BLaER1 (cell line): ENCODE data around the gene MAP3K5.

Experiments
- H3K27ac ChIP-seq: shearing (Covaris generic); formaldehyde crosslinking; 2 replicates; pipeline ENCODE4 v1.8.1; 2022
- H3K27me3 ChIP-seq: shearing (Covaris generic); formaldehyde crosslinking; 2 replicates; pipeline ENCODE4 v1.8.1; 2022
- H3K36me3 ChIP-seq: shearing (Covaris generic); formaldehyde crosslinking; 2 replicates; pipeline ENCODE4 v1.8.1; 2022
- H3K4me1 ChIP-seq: shearing (Covaris generic); formaldehyde crosslinking; 2 replicates; pipeline ENCODE4 v1.8.1; 2022
- H3K4me2 ChIP-seq: shearing (Covaris generic); formaldehyde crosslinking; 2 replicates; pipeline ENCODE4 v1.8.1; 2022
- H3K4me3 ChIP-seq: shearing (Covaris generic); formaldehyde crosslinking; 2 replicates; pipeline ENCODE4 v1.8.1; 2022
- H3K9ac ChIP-seq: shearing (Covaris generic); formaldehyde crosslinking; 2 replicates; pipeline ENCODE4 v1.8.1; 2022
- H3K9me3 ChIP-seq: shearing (Covaris generic); formaldehyde crosslinking; 2 replicates; pipeline ENCODE4 v1.8.1; 2022
- H4K20me1 ChIP-seq: shearing (Covaris generic); formaldehyde crosslinking; 2 replicates; pipeline ENCODE4 v1.8.1; 2022
- Cebpa-rat ChIP-seq: shearing (Covaris generic); IDR thresholded peaks from 2 replicates; pipeline ENCODE4 v1.8.1; 2022

The MAP3K5 gene

GRCh38 chr6:136784910-136785746, 7.1 kb downstream of the MAP3K5 start:
- Histone ChIP-seq H3K4me1 (peaks cover 61% of the 10 kb centered on the region), H3K4me3 (peak overlapping the region; percentile 51), H3K27ac (peak overlapping the region; percentile 70)

GRCh38 chr6:136784271-136784664, 8.0 kb downstream of the MAP3K5 start:
- TF ChIP-seq Cebpa-rat: no peak
- Histone ChIP-seq H3K4me3 (peak overlapping the region; percentile 51), H3K27ac (peak overlapping the region; percentile 70), H3K27me3 (no peaks in the 10 kb centered on the region), H3K36me3 (0 out of 2 replicates have a peak, but pooled peaks cover 7% of the 10 kb centered on the region), H3K4me1 (peaks cover 56% of the 10 kb centered on the region), H3K4me2 (peak overlapping the region; percentile 82), H3K9me3 (0 out of 2 replicates have a peak, but pooled peaks cover 5% of the 10 kb centered on the region), H3K9ac (peak overlapping the region; percentile 49), H4K20me1 (no peaks in the 10 kb centered on the region)

More at GRCh38 chr6:136784910-136785746, 7.1 kb downstream of the MAP3K5 start:
- Histone ChIP-seq H3K9ac (peak overlapping the region; percentile 49; the same call in 1 of the 2 replicates), H3K4me2 (peak overlapping the region; percentile 82), H4K20me1 (no peaks in the 10 kb centered on the region), H3K36me3 (0 out of 2 replicates have a peak, but pooled peaks cover 8% of the 10 kb centered on the region), H3K9me3 (0 out of 2 replicates have a peak, but pooled peaks cover 5% of the 10 kb centered on the region), H3K27me3 (no peaks in the 10 kb centered on the region)
- TF ChIP-seq Cebpa-rat: no peak

- Histone ChIP-seq H3K4me3 (peak overlapping the region; percentile 51), H3K9ac (peak overlapping the region; percentile 49)
These were observed 8.6 kb downstream of the MAP3K5 start for GRCh38 chr6:136783495-136784270.

GRCh38 chr6:136783021-136783420, 9.3 kb downstream of the MAP3K5 start:
- no peak for TF ChIP-seq Cebpa-rat
- Histone ChIP-seq H3K36me3 (no peaks in the 10 kb centered on the region), H3K9ac (no peak overlapping the region), H3K4me3 (no peak overlapping the region), H4K20me1 (no peaks in the 10 kb centered on the region), H3K4me1 (peaks cover 56% of the 10 kb centered on the region), H3K9me3 (no peaks in the 10 kb centered on the region), H3K27ac (peak overlapping the region; percentile 70; the same call in 1 of the 2 replicates), H3K4me2 (peak overlapping the region; percentile 82), H3K27me3 (no peaks in the 10 kb centered on the region)

More at GRCh38 chr6:136783495-136784270, 8.6 kb downstream of the MAP3K5 start:
- H3K4me2 ChIP-seq: peak overlapping the region; percentile 82
- H3K9me3 ChIP-seq: no peaks in the 10 kb centered on the region
- 0 out of 2 replicates have a peak, but pooled peaks cover under 1% of the 10 kb centered on the region for H3K36me3 ChIP-seq
- peak overlapping the region; percentile 70 for H3K27ac ChIP-seq
- TF ChIP-seq Cebpa-rat: no peak
- no peaks in the 10 kb centered on the region for H4K20me1 ChIP-seq
- H3K27me3 ChIP-seq: no peaks in the 10 kb centered on the region
- H3K4me1 ChIP-seq: peaks cover 56% of the 10 kb centered on the region

- peaks cover 56% of the 10 kb centered on the region for H3K4me1 ChIP-seq
- H3K27ac ChIP-seq: no peak overlapping the region
- H3K9ac ChIP-seq: no peak overlapping the region
- no peaks in the 10 kb centered on the region for H3K36me3 ChIP-seq
- H3K4me3 ChIP-seq: no peak overlapping the region
- no peaks in the 10 kb centered on the region for H4K20me1 ChIP-seq
- no peaks in the 10 kb centered on the region for H3K9me3 ChIP-seq
- peak overlapping the region; percentile 82 for H3K4me2 ChIP-seq
- no peak for TF ChIP-seq Cebpa-rat
- H3K27me3 ChIP-seq: no peaks in the 10 kb centered on the region
These were observed 10.1 kb downstream of the MAP3K5 start for GRCh38 chr6:136782021-136782770.

- H3K4me1 ChIP-seq: peaks cover 51% of the 10 kb centered on the region
- H3K4me3 ChIP-seq: no peak overlapping the region
- no peaks in the 10 kb centered on the region for H3K36me3 ChIP-seq
- H4K20me1 ChIP-seq: no peaks in the 10 kb centered on the region
- H3K9me3 ChIP-seq: no peaks in the 10 kb centered on the region
- H3K27me3 ChIP-seq: no peaks in the 10 kb centered on the region
- H3K9ac ChIP-seq: no peak overlapping the region
- TF ChIP-seq Cebpa-rat: no peak
- 0 out of 2 replicates have a peak overlapping the region, but pooled peaks have one; percentile 14 for H3K4me2 ChIP-seq
- no peak overlapping the region for H3K27ac ChIP-seq
These were observed 11.3 kb downstream of the MAP3K5 start for GRCh38 chr6:136780972-136781371.

- Histone ChIP-seq H3K4me1 (peaks cover 38% of the 10 kb centered on the region), H3K4me3 (no peak overlapping the region), H3K4me2 (no peak overlapping the region), H3K27me3 (no peaks in the 10 kb centered on the region), H3K27ac (no peak overlapping the region), H3K9me3 (no peaks in the 10 kb centered on the region), H4K20me1 (no peaks in the 10 kb centered on the region), H3K36me3 (no peaks in the 10 kb centered on the region), H3K9ac (no peak overlapping the region)
- no peak for TF ChIP-seq Cebpa-rat
These were observed 12.6 kb downstream of the MAP3K5 start for GRCh38 chr6:136779682-136780081.

GRCh38 chr6:136777651-136778050, 14.6 kb downstream of the MAP3K5 start:
- no peak for TF ChIP-seq Cebpa-rat
- Histone ChIP-seq H4K20me1 (no peaks in the 10 kb centered on the region), H3K9ac (no peak overlapping the region), H3K27ac (no peak overlapping the region), H3K9me3 (no peaks in the 10 kb centered on the region), H3K4me2 (no peak overlapping the region), H3K27me3 (no peaks in the 10 kb centered on the region), H3K36me3 (no peaks in the 10 kb centered on the region), H3K4me1 (peaks cover 23% of the 10 kb centered on the region), H3K4me3 (no peak overlapping the region)

GRCh38 chr6:136775548-136775947, 16.7 kb downstream of the MAP3K5 start:
- no peak overlapping the region for H3K4me2 ChIP-seq
- H3K27ac ChIP-seq: no peak overlapping the region

More at GRCh38 chr6:136775548-136775947, 16.7 kb downstream of the MAP3K5 start:
- Histone ChIP-seq H3K27me3 (no peaks in the 10 kb centered on the region), H3K4me3 (no peak overlapping the region), H4K20me1 (no peaks in the 10 kb centered on the region), H3K9me3 (no peaks in the 10 kb centered on the region), H3K9ac (no peak overlapping the region), H3K4me1 (peaks cover 7% of the 10 kb centered on the region; the same call in 1 of the 2 replicates), H3K36me3 (no peaks in the 10 kb centered on the region)
- TF ChIP-seq Cebpa-rat: no peak
